AG04450 (cell line): ENCODE data around the gene WDR82. TPM values are rescaled to one million over a fixed set of nuclear protein-coding genes. Genes with fewer than 3 reads are reported as not detected.
"Not testable (repeated sequence)": the region's sequence is repeated elsewhere in the genome, so short reads cannot be mapped to it uniquely, and the experiment has no call there.

Source experiments
- CTCF ChIA-PET: fragments of 300-600, 350-600 bp; formaldehyde crosslinking; extraction: SDS; loops from one replicate; lab custom pipeline; 2022; ENCODE audit warnings: antibody characterized with exemption, inconsistent platforms; lab: Charles Lee
- POLR2A ChIA-PET: fragments of 350-600 bp; formaldehyde crosslinking; extraction: SDS; loops from one replicate; lab custom pipeline; 2021; ENCODE audit warnings: antibody characterized with exemption, inconsistent platforms; lab: Yijun Ruan, JAX
- DNase-seq: peaks from one replicate; pipeline ENCODE4 v3.0.0-alpha.2; 2011; ENCODE audit warnings: low read depth, low spot score
- H3K27ac ChIP-seq: one replicate; pipeline ENCODE4 v1.5.1; 2012; ENCODE audit warnings: low read depth, low read length, control low read depth
- H3K27me3 ChIP-seq: one replicate; pipeline ENCODE4 v1.6.0; 2012; ENCODE audit warnings: low read length; ENCODE audit not compliant: control insufficient read depth, insufficient read depth
- H3K4me3 ChIP-seq: 2 replicates; pipeline ENCODE4 v1.5.1; 2011; ENCODE audit warnings: mild to moderate bottlenecking, low read depth, low read length, control low read depth
- H3K9me3 ChIP-seq: 2 replicates; pipeline ENCODE4 v1.5.1; 2012; ENCODE audit warnings: low read length; ENCODE audit not compliant: control insufficient read depth, insufficient read depth
- polyA plus RNA-seq: library from polyadenylated mRNA; depleted of rRNA; stranded (reverse); fragments of >200 nt; gene quantifications from 2 replicates; pipeline ENCODE4 v1.2.3, GENCODE V29; 2011
- TF ChIP-seq, protein P1 (sequence below): IDR thresholded peaks from 2 replicates; pipeline ENCODE4 v1.5.1; 2011; ENCODE audit warnings: low read depth, low read length, control low read depth, inconsistent platforms

WDR82 gene
- polyA plus RNA-seq, 1 experiment = 77.6 TPM

DNA sequence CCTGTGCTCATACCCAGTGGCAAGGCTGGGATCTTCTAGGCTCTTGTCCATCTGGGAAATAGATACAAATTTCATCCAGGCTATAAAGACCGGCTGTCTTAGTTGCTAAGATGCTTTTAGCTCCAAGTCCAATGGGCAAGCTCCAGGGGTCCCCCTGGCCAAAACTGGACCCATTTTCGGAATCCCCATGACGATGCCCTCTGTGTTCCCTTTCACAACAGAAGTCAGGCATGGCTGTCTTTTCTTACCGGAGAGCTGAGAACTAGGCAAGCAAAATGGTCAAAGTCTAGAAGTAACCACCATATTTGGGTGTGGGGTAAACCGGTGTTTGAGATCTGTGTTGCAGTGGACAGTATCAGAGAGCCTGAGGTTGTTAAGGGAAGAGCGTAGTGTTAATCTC, 10.2 kb upstream of the WDR82 start:
- Histone ChIP-seq H3K27ac (no peak overlapping the region), H3K9me3 (no peaks in the 10 kb centered on the region; the same call in 1 of the 2 replicates), H3K27me3 (no peaks in the 10 kb centered on the region), H3K4me3 (peak overlapping the region; percentile 98)
- ChIA-PET CTCF (interaction anchor here (0.8 to 5.3 kb wide), 3 partner anchors 9 to 96 kb away, joined by 3 to 51 read pairs (median 4); no protein-coding TSS in a partner anchor), POLR2A (interaction anchor here (1.0 kb wide), 1 partner anchor 10 kb away, joined by 7 read pairs; the partner anchor contains the start of gene WDR82)
- no peak for DNase-seq
- TF ChIP-seq, protein P1, sequence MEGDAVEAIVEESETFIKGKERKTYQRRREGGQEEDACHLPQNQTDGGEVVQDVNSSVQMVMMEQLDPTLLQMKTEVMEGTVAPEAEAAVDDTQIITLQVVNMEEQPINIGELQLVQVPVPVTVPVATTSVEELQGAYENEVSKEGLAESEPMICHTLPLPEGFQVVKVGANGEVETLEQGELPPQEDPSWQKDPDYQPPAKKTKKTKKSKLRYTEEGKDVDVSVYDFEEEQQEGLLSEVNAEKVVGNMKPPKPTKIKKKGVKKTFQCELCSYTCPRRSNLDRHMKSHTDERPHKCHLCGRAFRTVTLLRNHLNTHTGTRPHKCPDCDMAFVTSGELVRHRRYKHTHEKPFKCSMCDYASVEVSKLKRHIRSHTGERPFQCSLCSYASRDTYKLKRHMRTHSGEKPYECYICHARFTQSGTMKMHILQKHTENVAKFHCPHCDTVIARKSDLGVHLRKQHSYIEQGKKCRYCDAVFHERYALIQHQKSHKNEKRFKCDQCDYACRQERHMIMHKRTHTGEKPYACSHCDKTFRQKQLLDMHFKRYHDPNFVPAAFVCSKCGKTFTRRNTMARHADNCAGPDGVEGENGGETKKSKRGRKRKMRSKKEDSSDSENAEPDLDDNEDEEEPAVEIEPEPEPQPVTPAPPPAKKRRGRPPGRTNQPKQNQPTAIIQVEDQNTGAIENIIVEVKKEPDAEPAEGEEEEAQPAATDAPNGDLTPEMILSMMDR = no peak

DNA sequence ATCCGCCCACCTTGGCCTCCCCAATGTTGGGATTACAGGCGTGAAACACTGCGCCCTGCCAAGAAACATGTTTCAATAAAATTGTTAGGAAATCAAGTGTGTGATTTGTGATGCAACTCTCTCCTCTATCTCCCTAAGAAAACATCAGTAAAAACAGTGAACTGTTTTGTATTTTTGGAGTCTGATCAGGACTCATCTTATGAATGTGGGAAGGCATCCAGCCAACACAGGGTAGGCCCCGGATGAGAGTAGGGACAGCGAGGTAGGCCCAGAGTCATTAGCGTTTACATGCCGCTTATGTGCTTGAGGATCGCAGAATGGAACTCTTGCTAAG, 8.3 kb upstream of the WDR82 start:
- CTCF ChIA-PET = interaction anchor here (1.2 kb wide), 1 partner anchor 67 kb away, joined by 4 read pairs; no protein-coding TSS in a partner anchor
- Histone ChIP-seq H3K27ac (peak overlapping the region; percentile 100), H3K4me3 (peak overlapping the region; percentile 98), H3K9me3 (no peaks in the 10 kb centered on the region; the same call in 1 of the 2 replicates), H3K27me3 (no peaks in the 10 kb centered on the region)
- DNase-seq = no peak
- TF ChIP-seq, protein P1 = no peak
- POLR2A ChIA-PET = interaction anchor here (1.0 to 1.8 kb wide), 2 partner anchors 8 to 132 kb away, joined by 5 to 17 read pairs; partner anchors contain the start of genes POC1A and WDR82

DNA sequence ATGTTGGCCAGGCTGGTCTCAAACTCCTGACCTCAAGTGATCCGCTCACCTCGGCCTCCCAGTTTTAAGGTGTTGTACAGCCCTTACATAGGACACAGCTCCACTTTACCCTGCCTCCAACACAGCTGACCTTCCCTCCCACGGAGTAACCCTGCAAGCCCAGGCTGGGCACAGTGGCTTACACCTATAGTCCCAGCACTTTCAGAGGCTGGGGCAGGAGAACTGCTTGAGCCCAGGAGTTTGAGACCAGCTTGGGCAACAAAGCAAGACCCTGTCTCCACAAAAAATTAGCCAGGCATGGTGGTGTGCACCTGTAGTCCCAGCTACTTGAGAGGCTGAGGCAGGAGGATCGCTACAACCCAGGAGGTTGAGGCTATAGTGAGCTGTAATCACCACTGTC, 5.6 kb upstream of the WDR82 start:
- H3K27ac ChIP-seq, DNase-seq, POLR2A ChIA-PET, H3K27me3 ChIP-seq, H3K9me3 ChIP-seq, H3K4me3 ChIP-seq: not testable (repeated sequence)
- CTCF ChIA-PET = interaction anchor here (1.4 to 1.7 kb wide), 2 partner anchors 55 to 64 kb away, joined by 4 to 6 read pairs; no protein-coding TSS in a partner anchor

DNA sequence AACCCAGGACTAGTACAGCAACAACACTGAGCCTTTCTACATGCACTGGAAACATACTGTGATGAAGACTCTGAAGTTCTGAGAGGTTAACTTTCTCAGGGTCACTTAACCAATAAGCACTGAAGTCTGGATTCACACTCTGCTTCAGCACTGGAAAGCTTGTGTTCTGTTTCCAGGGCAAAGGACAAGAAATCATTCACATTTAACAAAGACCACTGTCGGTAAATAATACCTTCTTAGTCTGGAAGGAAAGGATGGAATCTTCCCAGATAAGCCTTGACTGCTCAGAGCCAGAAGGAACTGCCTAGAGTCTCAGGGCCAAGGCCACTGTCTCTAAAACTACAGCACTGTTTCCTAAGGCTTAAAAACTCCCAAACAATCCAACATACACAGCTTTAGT, 4.9 kb upstream of the WDR82 start:
- no peaks in the 10 kb centered on the region for H3K27me3 ChIP-seq
- TF ChIP-seq, protein P1 = no peak
- no peak for DNase-seq
- peak overlapping the region; percentile 21 for H3K27ac ChIP-seq
- ChIA-PET CTCF (interaction anchor here (1.4 to 1.7 kb wide), 2 partner anchors 56 to 63 kb away, joined by 4 to 6 read pairs; no protein-coding TSS in a partner anchor), POLR2A (no interaction called here)
- H3K9me3 ChIP-seq = no peaks in the 10 kb centered on the region; the same call in 1 of the 2 replicates
- no peak overlapping the region for H3K4me3 ChIP-seq

DNA sequence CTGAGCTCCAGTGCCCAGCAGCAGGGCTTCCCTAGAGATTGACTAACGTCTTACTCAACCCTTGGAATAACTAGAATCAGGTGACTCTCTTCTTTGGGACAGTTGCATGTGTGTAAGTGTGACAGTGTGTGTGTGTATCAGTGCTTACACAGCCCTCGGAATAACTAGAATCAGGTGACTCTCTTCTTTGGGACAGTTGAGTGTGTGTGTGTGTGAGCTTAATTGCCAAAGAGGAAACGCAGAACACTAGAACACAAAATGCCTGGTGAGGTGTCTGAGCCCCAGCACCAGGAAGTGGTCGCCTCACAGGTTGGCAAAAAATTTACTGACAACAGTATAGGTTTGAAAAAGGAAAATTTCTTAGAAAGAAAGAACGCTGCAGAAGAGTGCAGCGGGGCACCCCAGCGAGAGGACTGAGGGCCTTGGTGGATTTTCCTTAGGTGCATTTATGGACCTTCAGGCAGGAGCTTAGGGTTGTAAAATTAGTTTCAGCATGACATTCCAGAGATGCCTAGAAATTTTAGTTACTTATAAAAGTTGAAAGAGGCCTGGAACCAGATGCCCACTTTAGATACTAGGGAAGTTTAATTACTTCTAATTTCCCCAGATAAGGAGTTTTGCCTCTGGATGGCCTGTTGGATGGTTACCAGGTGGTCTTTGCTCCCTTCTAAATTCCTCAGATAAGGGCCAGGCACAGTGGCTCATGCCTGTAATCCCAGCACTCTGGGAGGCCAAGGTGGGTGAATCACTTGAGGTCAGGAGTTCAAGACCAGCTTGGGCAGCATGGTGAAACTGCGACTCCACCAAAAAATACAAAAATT, 3.7 kb upstream of the WDR82 start:
- Histone ChIP-seq H3K9me3 (peaks cover 3% of the 10 kb centered on the region; the same call in 1 of the 2 replicates), H3K27ac (no peak overlapping the region), H3K27me3 (no peaks in the 10 kb centered on the region), H3K4me3 (no peak overlapping the region)
- TF ChIP-seq, protein P1 = no peak
- no peak for DNase-seq
- CTCF ChIA-PET = interaction anchor here (1.7 to 4.0 kb wide), 2 partner anchors 57 to 62 kb away, joined by 6 to 37 read pairs; no protein-coding TSS in a partner anchor
- POLR2A ChIA-PET = interaction anchor here (0.6 to 0.7 kb wide), 2 partner anchors 19 to 37 kb away, joined by 3 to 6 read pairs; no protein-coding TSS in a partner anchor
